GM12864 (cell line): ENCODE results near the gene ANKS1A.
"Not testable (repeated sequence)": the region's sequence is repeated elsewhere in the genome, so short reads cannot be mapped to it uniquely, and the experiment has no call there.

Experiments
- DNase-seq: peaks from one replicate; pipeline ENCODE4 v3.0.0-alpha.2; 2011; ENCODE audit warnings: low read depth
- H3K4me3 ChIP-seq: 2 replicates; pipeline ENCODE4 v1.5.1; 2011; ENCODE audit warnings: mild to moderate bottlenecking, low read depth, low read length, control low read depth
- CTCF ChIP-seq: IDR thresholded peaks from 2 replicates; pipeline ENCODE4 v1.5.1; 2011; ENCODE audit warnings: low read depth, mild to moderate bottlenecking, moderate library complexity, low read length, control low read depth, inconsistent platforms; ENCODE audit errors: missing control alignments

The ANKS1A gene

DNA sequence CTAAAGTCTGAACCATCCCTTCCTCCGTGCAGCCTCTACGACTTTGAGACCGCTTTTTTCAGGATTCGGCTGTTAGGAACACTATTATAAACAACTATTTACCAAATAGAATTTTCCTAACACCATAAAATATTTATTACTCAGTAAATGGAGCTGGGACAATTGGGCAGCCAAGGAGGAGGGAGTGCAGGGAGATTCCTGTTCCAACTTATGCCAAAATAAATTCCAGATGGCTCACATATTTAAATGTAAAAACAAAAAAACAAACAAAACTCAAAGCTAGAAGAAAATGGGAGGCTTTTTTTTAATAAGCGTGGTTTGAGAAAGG, 204.0 kb downstream of the ANKS1A start:
- no peak for TF ChIP-seq CTCF
- H3K4me3 ChIP-seq = no peak overlapping the region
- DNase-seq = no peak

- no peak overlapping the region for H3K4me3 ChIP-seq
- TF ChIP-seq CTCF = no peak
- DNase-seq = no peak
These were observed 204.7 kb downstream of the ANKS1A start for GRCh38 chr6:35093783-35094182.

DNA sequence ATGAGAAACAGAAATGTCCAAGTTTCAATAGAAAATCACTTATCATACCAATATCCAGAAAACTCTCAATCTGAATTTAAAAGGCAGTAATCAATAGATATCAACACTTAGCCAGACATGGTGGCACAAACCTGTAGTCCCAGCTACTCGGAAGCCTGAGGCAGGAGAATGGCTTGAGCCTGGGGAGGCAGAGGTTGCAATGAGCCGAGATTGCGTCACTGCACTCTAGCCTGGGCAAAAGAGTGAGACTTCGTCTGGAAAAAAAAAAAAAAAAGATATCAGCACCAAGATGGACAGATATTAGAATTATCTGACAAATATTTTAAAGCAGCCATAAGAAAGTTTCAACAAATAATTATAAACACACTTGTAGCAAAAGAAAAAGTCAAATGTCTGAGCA, 205.1 kb downstream of the ANKS1A start:
- no peak overlapping the region for H3K4me3 ChIP-seq
- DNase-seq = no peak
- no peak for TF ChIP-seq CTCF

GRCh38 chr6:35096129-35096862, 207.2 kb downstream of the ANKS1A start:
- DNase-seq = no peak
- no peak for TF ChIP-seq CTCF
- H3K4me3 ChIP-seq = no peak overlapping the region

DNA sequence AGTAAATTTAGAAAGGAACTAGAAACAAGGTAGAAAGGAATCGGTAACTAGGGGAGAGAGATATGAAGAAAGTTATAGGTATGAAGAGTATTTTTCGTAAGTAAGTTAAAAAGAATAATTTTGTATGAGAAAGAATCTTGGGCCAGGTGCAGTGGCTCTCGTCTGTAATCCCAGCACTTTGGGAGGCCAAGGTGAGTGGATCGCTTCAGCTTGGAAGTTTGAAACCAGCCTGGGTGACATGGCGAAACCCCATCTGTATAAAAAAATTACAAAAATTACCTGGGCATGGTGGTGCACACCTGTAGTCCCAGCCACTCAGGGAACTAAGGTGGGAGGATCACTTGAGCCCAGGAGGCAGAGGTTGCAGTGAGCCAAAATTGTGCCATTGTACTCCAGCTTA, 210.1 kb downstream of the ANKS1A start:
- no peak for TF ChIP-seq CTCF
- no peak overlapping the region for H3K4me3 ChIP-seq
- DNase-seq = no peak

GRCh38 chr6:35105078-35105477, 216.0 kb downstream of the ANKS1A start:
- no peak for TF ChIP-seq CTCF
- DNase-seq = no peak
- H3K4me3 ChIP-seq = no peak overlapping the region

GRCh38 chr6:35106061-35106460, 217.0 kb downstream of the ANKS1A start:
- not testable (repeated sequence) for H3K4me3 ChIP-seq, DNase-seq

DNA sequence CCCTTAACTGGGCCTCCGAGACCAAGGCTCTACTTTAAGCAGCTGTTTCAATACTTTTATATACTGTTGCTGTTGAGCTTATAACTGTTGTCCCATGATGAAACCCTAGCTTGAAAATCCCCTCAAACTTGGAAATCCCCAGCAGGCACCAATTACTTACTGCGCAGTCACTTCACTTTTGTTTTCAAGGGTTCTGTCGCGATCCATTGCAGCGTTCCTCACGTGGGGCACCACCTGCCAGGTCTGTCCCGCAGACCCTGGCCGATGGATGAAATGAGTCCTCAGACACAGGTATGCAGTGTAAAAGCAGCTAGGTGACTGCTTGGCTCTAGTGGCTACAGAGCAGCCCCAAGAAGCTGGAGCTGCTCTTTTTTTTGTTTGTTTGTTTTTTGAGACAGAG, 218.2 kb downstream of the ANKS1A start:
- H3K4me3 ChIP-seq = not testable (repeated sequence)
- DNase-seq = peak; percentile 10

- H3K4me3 ChIP-seq, DNase-seq: not testable (repeated sequence)
These were observed 218.7 kb downstream of the ANKS1A start for GRCh38 chr6:35107761-35108160.
